Activated B cell treated with CpG ODN at 0.5 μM for 24 hours (primary cell): ENCODE results near the gene IGF1R. TPM values are rescaled to one million over a fixed set of nuclear protein-coding genes. Genes with fewer than 3 reads are reported as not detected.

Source experiments
- ATAC-seq: fragments of 200-7000 bp; cut with Tn5 transposase; one replicate; pipeline ENCODE4 v1.10.0; 2021; ENCODE audit warnings: low read depth, mild to moderate bottlenecking, moderate library complexity
- CTCF ChIA-PET: fragments of 350-600 bp; sonication (Branson Sonifier 250); formaldehyde crosslinking; loops from one replicate; lab custom pipeline; 2021; ENCODE audit warnings: antibody characterized with exemption; lab: Charles Lee
- POLR2A ChIA-PET: fragments of 350-600 bp; sonication (Branson Sonifier 250); formaldehyde crosslinking; loops from one replicate; lab custom pipeline; 2021; ENCODE audit warnings: antibody characterized with exemption; lab: Charles Lee
- DNase-seq: peaks from one replicate; pipeline ENCODE4 v3.0.0; 2022
- H3K27ac Mint-ChIP-seq: one replicate; pipeline ENCODE4 v1.8.0; 2020; ENCODE audit warnings: mixed read lengths
- H3K27me3 Mint-ChIP-seq: one replicate; pipeline ENCODE4 v1.8.0; 2021; ENCODE audit warnings: mixed read lengths
- H3K36me3 Mint-ChIP-seq: one replicate; pipeline ENCODE4 v1.8.0; 2021; ENCODE audit warnings: low read depth, mixed read lengths
- H3K4me1 Mint-ChIP-seq: one replicate; pipeline ENCODE4 v1.8.0; 2021; ENCODE audit warnings: mixed read lengths
- H3K4me3 Mint-ChIP-seq: one replicate; pipeline ENCODE4 v1.8.0; 2020; ENCODE audit warnings: mild to moderate bottlenecking, mixed read lengths
- H3K9me3 Mint-ChIP-seq: one replicate; pipeline ENCODE4 v1.8.0; 2020; ENCODE audit warnings: mixed read lengths
- intact Hi-C: fragments of 100-400 bp; cut with micrococcal nuclease; formaldehyde crosslinking; loops from one replicate; pipeline ENCODE4 v1.15.1; 2024
- total RNA-seq: library from RNA; stranded (reverse); gene quantifications from 2 replicates; pipeline ENCODE4 v1.2.3, GENCODE V29; 2022
- TF ChIP-seq, protein P1 (sequence below): fragments of 200-600 bp; IDR thresholded peaks from one replicate; pipeline ENCODE4 v1.8.0; 2022; ENCODE audit warnings: antibody characterized with exemption, mild to moderate bottlenecking

The IGF1R gene
- total RNA-seq, 1 donor from 2014 or later, result 6.7 TPM

DNA sequence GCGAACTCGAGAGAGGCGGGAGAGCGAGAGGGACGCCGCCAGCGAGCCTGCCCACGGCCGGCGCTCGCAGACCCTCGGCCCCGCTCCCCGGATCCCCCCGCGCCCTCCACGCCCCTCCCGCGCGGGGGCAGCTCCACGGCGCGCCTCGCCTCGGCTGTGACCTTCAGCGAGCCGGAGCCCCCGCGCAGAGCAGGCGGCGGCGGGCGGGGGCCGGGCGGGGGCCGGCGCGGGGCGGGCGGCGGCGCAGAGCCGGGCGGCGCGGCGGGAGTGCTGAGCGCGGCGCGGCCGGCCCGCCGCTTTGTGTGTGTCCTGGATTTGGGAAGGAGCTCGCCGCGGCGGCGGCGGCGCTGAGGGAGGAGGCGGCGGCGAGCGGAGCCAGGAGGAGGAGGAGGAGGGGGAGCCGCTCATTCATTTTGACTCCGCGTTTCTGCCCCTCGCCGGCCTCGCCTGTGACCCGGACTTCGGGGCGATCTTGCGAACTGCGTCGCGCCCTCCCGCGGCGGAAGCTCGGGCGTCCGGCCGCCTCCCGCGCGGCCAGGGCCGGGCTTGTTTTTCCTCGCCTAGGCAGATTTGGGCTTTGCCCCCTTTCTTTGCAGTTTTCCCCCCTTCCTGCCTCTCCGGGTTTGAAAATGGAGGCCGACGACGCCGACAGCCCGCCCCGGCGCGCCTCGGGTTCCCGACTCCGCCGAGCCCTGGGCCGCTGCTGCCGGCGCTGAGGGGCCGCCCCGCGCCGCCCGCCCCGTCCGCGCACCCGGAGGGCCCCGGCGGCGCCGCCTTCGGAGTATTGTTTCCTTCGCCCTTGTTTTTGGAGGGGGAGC lies 524 bp downstream of the IGF1R start:
- CTCF ChIA-PET, result interaction anchor here (1.0 kb wide), 1 partner anchor 11 kb away, joined by 3 read pairs; no protein-coding TSS in a partner anchor
- intact Hi-C loops, result loop anchor here (1.0 to 10.0 kb wide), 6 partner anchors 130 to 1953 kb away; partner anchors contain the start of genes ADAMTS17, ASB7, LINS1 and LRRC28

DNA sequence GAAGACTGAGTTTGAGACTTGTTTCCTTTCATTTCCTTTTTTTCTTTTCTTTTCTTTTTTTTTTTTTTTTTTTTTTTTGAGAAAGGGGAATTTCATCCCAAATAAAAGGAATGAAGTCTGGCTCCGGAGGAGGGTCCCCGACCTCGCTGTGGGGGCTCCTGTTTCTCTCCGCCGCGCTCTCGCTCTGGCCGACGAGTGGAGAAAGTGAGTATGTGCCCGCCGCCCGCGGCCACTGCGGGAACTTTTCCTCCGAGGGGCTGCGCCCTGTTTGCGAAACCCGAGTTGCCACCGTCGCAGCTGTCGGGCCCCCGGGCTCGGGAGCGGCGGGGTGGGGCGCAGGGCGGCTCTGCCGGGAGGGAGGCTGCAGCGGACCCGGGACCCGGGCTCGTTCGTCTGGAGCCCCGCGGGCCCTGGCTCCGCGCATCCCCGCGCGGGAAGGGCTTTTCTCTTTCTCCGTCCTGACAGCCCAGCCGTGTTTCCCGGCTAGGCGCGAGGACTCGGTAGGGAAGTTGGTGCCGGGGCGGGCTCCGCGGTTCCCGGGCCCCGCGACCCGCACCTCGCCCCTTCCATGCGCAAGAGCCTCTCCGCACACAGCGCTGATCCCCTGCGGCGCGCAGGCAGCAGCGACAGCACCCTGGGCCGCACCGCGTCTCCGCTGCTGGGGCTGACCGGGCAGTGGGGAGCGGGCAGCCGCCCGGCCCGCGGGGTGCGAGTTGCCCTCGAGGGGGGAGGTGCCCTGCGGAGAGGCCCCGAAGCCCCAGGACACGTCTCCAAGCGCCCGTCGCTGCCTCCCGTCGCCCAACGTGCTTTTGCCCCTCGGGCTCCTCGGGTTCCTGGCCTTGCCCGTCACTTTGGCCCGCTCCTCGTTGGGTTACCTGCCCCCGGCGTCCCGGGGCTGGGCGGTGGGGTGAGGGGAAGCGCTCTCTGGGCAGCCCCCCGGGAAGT lies 1.4 kb downstream of the IGF1R start:
- Mint-ChIP-seq H3K27me3 (peaks cover 29% of the 10 kb centered on the region), H3K4me1 (peaks cover 25% of the 10 kb centered on the region), H3K36me3 (peaks cover 3% of the 10 kb centered on the region), H3K9me3 (no peaks in the 10 kb centered on the region), H3K27ac (no peak overlapping the region), H3K4me3 (peak overlapping the region; percentile 85)
- TF ChIP-seq, protein P1, sequence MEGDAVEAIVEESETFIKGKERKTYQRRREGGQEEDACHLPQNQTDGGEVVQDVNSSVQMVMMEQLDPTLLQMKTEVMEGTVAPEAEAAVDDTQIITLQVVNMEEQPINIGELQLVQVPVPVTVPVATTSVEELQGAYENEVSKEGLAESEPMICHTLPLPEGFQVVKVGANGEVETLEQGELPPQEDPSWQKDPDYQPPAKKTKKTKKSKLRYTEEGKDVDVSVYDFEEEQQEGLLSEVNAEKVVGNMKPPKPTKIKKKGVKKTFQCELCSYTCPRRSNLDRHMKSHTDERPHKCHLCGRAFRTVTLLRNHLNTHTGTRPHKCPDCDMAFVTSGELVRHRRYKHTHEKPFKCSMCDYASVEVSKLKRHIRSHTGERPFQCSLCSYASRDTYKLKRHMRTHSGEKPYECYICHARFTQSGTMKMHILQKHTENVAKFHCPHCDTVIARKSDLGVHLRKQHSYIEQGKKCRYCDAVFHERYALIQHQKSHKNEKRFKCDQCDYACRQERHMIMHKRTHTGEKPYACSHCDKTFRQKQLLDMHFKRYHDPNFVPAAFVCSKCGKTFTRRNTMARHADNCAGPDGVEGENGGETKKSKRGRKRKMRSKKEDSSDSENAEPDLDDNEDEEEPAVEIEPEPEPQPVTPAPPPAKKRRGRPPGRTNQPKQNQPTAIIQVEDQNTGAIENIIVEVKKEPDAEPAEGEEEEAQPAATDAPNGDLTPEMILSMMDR, result no peak
- peak; percentile 42 for DNase-seq
- ATAC-seq, result no peak
- CTCF ChIA-PET, result interaction anchor here (1.0 kb wide), 1 partner anchor 10 kb away, joined by 3 read pairs; no protein-coding TSS in a partner anchor
- POLR2A ChIA-PET, result interaction anchor here (1.0 kb wide), 1 partner anchor 201 kb away, joined by 3 read pairs; no protein-coding TSS in a partner anchor
- intact Hi-C loops, result loop anchor here (1.0 to 10.0 kb wide), 7 partner anchors 10 to 1953 kb away; partner anchors contain the start of genes ADAMTS17, ASB7, LINS1 and LRRC28

More for the DNA sequence above, 524 bp downstream of the IGF1R start:
- peak; percentile 41 for DNase-seq
- Mint-ChIP-seq H3K27ac (peak overlapping the region; percentile 71), H3K4me3 (peak overlapping the region; percentile 87), H3K36me3 (peaks cover 3% of the 10 kb centered on the region), H3K4me1 (peaks cover 25% of the 10 kb centered on the region), H3K27me3 (peaks cover 29% of the 10 kb centered on the region), H3K9me3 (no peaks in the 10 kb centered on the region)
- TF ChIP-seq, protein P1, result no peak
- POLR2A ChIA-PET, result interaction anchor here (1.3 kb wide), 1 partner anchor 49 kb away, joined by 4 read pairs; no protein-coding TSS in a partner anchor
- peak; percentile 4 for ATAC-seq

DNA sequence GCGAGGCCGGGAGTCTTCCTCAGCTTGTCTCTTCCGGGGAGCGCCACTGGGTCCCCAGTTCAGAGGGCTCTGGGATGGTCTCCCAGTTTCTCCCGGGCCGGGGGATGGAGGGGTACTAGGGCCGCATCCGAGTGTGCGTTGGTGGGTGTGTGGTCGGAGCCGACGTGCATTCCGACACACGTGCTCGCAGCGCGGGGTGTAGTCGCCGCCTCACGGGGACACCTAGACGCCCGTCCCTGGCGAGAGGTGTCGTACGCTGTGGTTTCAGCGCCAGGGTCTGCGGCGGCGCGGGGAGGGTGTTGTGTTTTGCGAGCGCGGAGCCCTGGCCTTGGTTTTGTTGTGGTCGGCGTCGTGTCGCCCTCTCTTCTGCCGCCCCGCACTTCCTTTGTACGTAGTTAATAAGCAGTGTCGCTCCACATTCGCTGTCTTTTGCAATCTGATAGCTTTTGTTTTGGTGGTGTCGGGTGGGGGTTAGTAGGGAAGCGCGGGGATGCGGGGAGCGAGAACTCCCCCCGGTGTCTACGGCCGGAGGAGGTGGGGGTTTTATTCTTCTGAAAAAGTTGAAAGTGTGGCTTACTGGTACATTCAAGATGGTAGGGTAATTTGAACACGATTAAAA lies 2.2 kb downstream of the IGF1R start:
- H3K36me3 Mint-ChIP-seq, result peaks cover 3% of the 10 kb centered on the region
- ChIA-PET POLR2A (interaction anchor here (1.0 kb wide), 1 partner anchor 201 kb away, joined by 3 read pairs; no protein-coding TSS in a partner anchor), CTCF (no interaction called here)
- intact Hi-C loops, result loop anchor here (1.0 to 5.0 kb wide), 2 partner anchors 9 to 127 kb away; no protein-coding TSS in a partner anchor
- peak overlapping the region; percentile 85 for H3K4me3 Mint-ChIP-seq
- ATAC-seq, result no peak
- no peaks in the 10 kb centered on the region for H3K9me3 Mint-ChIP-seq
- peak; percentile 34 for DNase-seq
- TF ChIP-seq, protein P1, result no peak
- peaks cover 25% of the 10 kb centered on the region for H3K4me1 Mint-ChIP-seq
- H3K27me3 Mint-ChIP-seq, result peaks cover 33% of the 10 kb centered on the region
- peak overlapping the region; percentile 83 for H3K27ac Mint-ChIP-seq

DNA sequence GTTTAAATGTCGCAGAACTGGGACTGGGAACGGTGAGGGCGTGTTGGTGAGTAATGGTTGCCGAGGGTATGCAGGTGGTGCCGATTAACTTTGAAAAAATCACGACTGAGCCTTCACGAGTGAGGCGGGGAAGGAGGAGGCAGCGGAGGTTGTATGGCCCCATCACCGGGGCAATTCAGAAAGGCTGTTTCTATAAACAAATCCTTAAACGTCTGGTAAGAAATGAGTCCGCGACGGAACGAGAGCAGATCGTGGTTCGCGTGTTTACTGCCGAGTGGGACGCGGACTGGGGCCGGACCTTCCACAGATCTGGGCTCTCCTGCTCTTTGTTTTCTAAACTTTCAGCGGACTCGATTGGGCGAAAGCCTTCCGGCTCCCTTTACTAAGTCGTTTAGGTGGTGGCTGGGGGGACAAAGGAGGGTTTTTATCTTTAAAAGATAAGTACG lies 2.7 kb downstream of the IGF1R start:
- Mint-ChIP-seq H3K27me3 (peaks cover 33% of the 10 kb centered on the region), H3K4me3 (peak overlapping the region; percentile 85), H3K36me3 (peaks cover 3% of the 10 kb centered on the region), H3K4me1 (peaks cover 25% of the 10 kb centered on the region), H3K9me3 (no peaks in the 10 kb centered on the region), H3K27ac (peak overlapping the region; percentile 83)
- DNase-seq (peak; percentile 20), ATAC-seq (no peak)
- ChIA-PET POLR2A (no interaction called here), CTCF (no interaction called here)
- intact Hi-C loops, result loop anchor here (5.0 kb wide), 1 partner anchor 126 kb away; no protein-coding TSS in a partner anchor
- TF ChIP-seq, protein P1, result no peak
